Panc1 (cell line): Measurements from ENCODE around the gene NR5A1. TPM values are rescaled to one million over a fixed set of nuclear protein-coding genes. Genes with fewer than 3 reads are reported as not detected.

Source experiments
- total RNA-seq: library from RNA; stranded (reverse); gene quantifications from one replicate; pipeline ENCODE4 v1.2.1, GENCODE V29; 2021; ENCODE audit not compliant: unreplicated experiment

Gene NR5A1
- total RNA-seq, 1 experiment from 2014 or later: 2.5 TPM

Other genes with a start within 250 kb of the NR5A1 start
- 56.3 TPM for gene NEK6, start 249.4 kb downstream of the NR5A1 start, total RNA-seq
- 167 TPM for gene PSMB7, start 92.0 kb downstream of the NR5A1 start, total RNA-seq
- not detected for gene ADGRD2, start 56.9 kb downstream of the NR5A1 start, total RNA-seq